Nephron (organoid): ENCODE measurements around the gene ANKH.
"Not testable (repeated sequence)": the region's sequence is repeated elsewhere in the genome, so short reads cannot be mapped to it uniquely, and the experiment has no call there.

Experiments used
- H3K27ac Mint-ChIP-seq, 3 experiments: 2 replicates each; pipeline ENCODE4 v1.8.0; 2020; ENCODE audit warnings: mixed read lengths in 3 of 3, mild to moderate bottlenecking in 2 of 3, moderate library complexity in 1 of 3
- H3K27me3 Mint-ChIP-seq: 2 replicates; pipeline ENCODE4 v1.8.0; 2021; ENCODE audit warnings: low read depth, mild to moderate bottlenecking, moderate library complexity, mixed read lengths
- H3K36me3 Mint-ChIP-seq: 2 replicates; pipeline ENCODE4 v1.8.0; 2020; ENCODE audit warnings: low read depth, mixed read lengths
- H3K4me1 Mint-ChIP-seq: 2 replicates; pipeline ENCODE4 v1.8.0; 2020; ENCODE audit warnings: mixed read lengths
- H3K4me3 Mint-ChIP-seq, 3 experiments: 2 replicates each; pipeline ENCODE4 v1.8.0; 2020; ENCODE audit warnings: mild to moderate bottlenecking in 3 of 3, mixed read lengths in 3 of 3, moderate library complexity in 2 of 3
- H3K9me3 Mint-ChIP-seq: 2 replicates; pipeline ENCODE4 v1.8.0; 2020; ENCODE audit warnings: mixed read lengths
- TF ChIP-seq, protein P1 (sequence below), 3 experiments: fragments of 200-600 bp; sonication (generic); IDR thresholded peaks; one replicate each; pipeline ENCODE4 v1.5.0; 2021; ENCODE audit warnings: antibody characterized with exemption in 3 of 3; ENCODE audit not compliant: unreplicated experiment in 3 of 3

ANKH gene

DNA sequence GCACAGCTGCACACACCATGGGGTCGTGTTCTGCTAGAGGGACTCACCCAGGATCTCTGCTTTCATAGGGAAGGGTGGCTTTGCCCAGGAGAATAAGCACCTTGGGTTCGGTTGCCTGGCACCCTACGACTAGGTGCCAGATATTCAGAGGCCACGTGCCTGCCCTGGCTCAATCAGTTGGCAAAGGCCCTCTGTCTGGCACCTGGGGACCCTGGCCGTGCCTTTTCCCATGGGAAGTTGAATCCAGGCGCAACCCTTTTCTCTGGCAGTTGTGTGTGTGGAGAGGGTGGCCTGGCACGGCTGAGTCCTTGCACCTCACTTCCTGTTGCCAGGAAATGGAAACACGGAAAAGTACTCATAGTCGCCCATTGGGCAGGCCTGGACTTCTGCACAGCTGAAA, 10.2 kb upstream of the ANKH start:
- H3K4me3 Mint-ChIP-seq, result no peak overlapping the region
- no peak overlapping the region for H3K27ac Mint-ChIP-seq
- TF ChIP-seq, protein P1, sequence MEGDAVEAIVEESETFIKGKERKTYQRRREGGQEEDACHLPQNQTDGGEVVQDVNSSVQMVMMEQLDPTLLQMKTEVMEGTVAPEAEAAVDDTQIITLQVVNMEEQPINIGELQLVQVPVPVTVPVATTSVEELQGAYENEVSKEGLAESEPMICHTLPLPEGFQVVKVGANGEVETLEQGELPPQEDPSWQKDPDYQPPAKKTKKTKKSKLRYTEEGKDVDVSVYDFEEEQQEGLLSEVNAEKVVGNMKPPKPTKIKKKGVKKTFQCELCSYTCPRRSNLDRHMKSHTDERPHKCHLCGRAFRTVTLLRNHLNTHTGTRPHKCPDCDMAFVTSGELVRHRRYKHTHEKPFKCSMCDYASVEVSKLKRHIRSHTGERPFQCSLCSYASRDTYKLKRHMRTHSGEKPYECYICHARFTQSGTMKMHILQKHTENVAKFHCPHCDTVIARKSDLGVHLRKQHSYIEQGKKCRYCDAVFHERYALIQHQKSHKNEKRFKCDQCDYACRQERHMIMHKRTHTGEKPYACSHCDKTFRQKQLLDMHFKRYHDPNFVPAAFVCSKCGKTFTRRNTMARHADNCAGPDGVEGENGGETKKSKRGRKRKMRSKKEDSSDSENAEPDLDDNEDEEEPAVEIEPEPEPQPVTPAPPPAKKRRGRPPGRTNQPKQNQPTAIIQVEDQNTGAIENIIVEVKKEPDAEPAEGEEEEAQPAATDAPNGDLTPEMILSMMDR (IDR thresholded peaks at IDR 0.05; ENCODE audit: unreplicated experiment in 3 of 3), result no peak
- peaks cover 17% of the 10 kb centered on the region for H3K27me3 Mint-ChIP-seq
- H3K4me1 Mint-ChIP-seq, result peaks cover 4% of the 10 kb centered on the region
- no peaks in the 10 kb centered on the region for H3K9me3 Mint-ChIP-seq
- H3K36me3 Mint-ChIP-seq, result no peaks in the 10 kb centered on the region

DNA sequence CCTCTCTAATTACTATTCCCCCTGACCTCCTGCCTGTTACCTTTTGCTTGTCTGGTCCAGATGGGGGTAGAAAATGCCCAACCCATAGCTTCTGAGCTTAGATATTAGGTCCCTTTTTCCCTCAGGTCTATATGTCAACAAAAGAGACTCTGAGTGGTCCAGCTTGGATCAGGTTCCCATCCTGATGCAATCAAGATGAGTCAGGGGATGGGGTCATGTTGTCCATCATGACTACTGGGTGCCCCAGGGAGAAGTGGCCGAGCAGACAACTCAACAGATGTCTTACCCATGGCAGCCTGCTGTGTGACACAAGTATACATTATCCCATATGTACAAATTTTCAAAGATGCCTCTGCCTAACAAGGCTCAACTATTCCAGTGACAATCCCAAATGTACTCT, 9.1 kb upstream of the ANKH start:
- H3K9me3 Mint-ChIP-seq, result no peaks in the 10 kb centered on the region
- H3K27ac Mint-ChIP-seq, result no peak overlapping the region
- peaks cover 23% of the 10 kb centered on the region for H3K27me3 Mint-ChIP-seq
- peaks cover 4% of the 10 kb centered on the region for H3K4me1 Mint-ChIP-seq
- TF ChIP-seq, protein P1 (IDR thresholded peaks at IDR 0.05; ENCODE audit: unreplicated experiment in 3 of 3), result no peak
- H3K36me3 Mint-ChIP-seq, result no peaks in the 10 kb centered on the region
- H3K4me3 Mint-ChIP-seq, result no peak overlapping the region

DNA sequence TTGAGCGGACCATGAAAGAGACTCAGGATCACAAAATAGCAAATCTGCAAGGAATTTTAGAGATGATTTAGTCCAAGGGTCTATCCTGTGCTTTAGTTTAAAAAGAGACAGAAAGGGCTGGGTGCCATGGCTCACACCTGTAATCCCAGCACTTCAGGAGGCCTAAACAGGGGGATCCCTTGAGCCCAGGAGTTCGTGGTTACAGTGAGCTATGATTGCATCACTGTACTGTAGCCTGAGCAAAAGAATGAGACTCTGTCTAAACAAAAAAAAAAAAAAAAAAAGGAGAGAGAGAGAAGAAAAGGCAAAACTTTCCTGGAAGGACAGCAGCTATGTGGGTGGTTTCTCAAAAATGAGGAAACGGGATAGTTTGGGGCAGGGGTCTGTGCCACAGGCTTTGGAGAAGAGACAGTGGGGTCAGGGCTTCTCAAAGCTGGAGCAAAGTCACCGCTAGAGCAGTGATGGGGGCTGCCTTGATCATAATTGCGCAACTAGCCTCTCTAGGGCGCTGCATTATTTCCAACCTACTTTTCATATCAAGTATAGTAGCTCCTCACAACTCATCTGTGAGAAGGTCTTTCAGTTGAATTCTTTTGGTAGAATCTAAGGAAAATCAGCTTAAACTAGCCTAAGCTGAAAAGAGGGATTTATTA, 8.5 kb upstream of the ANKH start:
- TF ChIP-seq, protein P1 (IDR thresholded peaks at IDR 0.05; ENCODE audit: unreplicated experiment in 3 of 3), result no peak
- Mint-ChIP-seq H3K27me3 (peaks cover 23% of the 10 kb centered on the region), H3K9me3 (no peaks in the 10 kb centered on the region), H3K4me3 (no peak overlapping the region), H3K36me3 (no peaks in the 10 kb centered on the region), H3K27ac (no peak overlapping the region), H3K4me1 (peaks cover 4% of the 10 kb centered on the region)

DNA sequence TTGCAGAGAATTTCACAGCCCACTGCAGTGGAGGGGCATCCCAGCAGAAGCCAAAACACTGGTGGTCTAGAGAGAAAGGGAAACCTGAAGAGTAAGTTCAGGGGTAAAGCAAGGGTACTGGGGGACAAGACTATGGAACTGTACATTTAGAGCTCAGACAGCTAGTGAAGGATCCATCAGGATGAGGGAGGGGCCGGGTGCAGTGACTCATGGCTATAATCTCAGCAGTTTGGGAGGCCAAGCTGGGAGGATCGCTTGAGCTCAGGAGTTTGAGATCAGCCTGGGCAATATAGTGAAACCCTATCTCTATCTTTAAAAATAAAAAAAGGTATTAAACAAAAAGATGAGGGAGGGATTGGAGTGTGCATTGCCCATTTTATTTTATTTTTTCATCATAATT, 7.8 kb upstream of the ANKH start:
- TF ChIP-seq, protein P1 (IDR thresholded peaks at IDR 0.05; ENCODE audit: unreplicated experiment in 3 of 3), result no peak
- Mint-ChIP-seq H3K4me3 (no peak overlapping the region), H3K27ac (no peak overlapping the region), H3K4me1 (peaks cover 4% of the 10 kb centered on the region), H3K36me3 (no peaks in the 10 kb centered on the region), H3K9me3 (no peaks in the 10 kb centered on the region), H3K27me3 (peaks cover 23% of the 10 kb centered on the region)

DNA sequence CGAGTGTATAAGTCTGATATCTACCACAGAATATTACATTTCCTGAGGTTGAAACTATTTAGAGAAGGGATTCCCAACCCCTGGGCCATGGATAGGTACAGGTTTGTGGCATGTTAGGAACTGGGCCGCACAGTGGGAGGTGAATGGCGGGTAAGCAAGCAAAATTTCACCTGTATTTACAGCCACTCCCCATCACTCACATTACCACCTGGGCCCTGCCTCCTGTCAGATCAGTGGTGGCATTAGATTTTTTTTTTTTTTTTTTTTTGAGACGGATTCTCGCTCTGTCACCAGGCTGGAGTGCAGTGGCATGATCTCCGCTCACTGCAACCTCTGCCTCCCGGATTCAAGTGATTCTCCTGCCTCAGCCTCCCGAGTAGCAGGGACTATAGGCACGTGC, 6.6 kb upstream of the ANKH start:
- H3K4me3 Mint-ChIP-seq, H3K9me3 Mint-ChIP-seq, H3K36me3 Mint-ChIP-seq, H3K4me1 Mint-ChIP-seq, H3K27ac Mint-ChIP-seq: not testable (repeated sequence)
- H3K27me3 Mint-ChIP-seq, result peaks cover 23% of the 10 kb centered on the region

DNA sequence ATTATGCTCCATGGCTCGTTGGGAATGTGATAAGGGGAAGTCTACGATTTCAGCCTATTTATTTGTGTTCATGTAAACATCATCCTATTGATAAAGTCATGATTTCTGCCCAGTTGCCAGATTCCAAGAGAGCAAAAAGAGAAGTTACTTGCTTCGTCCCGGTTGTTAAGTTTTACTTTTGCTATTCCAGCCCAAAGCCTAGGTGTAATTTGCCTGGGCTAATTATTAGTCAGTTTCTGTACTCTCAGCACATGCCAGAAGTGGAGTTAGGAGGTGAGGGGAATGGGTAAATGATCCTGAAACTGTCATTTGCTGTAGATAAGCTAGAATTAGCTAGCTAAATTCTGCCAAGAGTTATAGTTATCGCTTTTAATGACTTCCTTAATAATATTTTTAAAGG, 4.5 kb upstream of the ANKH start:
- Mint-ChIP-seq H3K27ac (no peak overlapping the region), H3K4me1 (peaks cover 4% of the 10 kb centered on the region), H3K9me3 (no peaks in the 10 kb centered on the region), H3K36me3 (no peaks in the 10 kb centered on the region), H3K27me3 (peaks cover 23% of the 10 kb centered on the region), H3K4me3 (no peak overlapping the region)
- TF ChIP-seq, protein P1 (IDR thresholded peaks at IDR 0.05; ENCODE audit: unreplicated experiment in 3 of 3), result no peak
